ENCODE data around the gene RUVBL1.

GRCh38 chr3:128127236-128127635 is 3.6 kb upstream of the RUVBL1 start:
- no peak for TF ChIP-seq CTCF (IDR thresholded peaks at IDR 0.05 in 4 of 5, conservative IDR thresholded peaks at IDR 0.05 in 1 of 5)
- no peak for TF ChIP-seq POLR2A (IDR thresholded peaks at IDR 0.05)

Data from gastrocnemius medialis (tissue), 4 donors.